Chondrocyte (in vitro differentiated cells): ENCODE data around the gene KIAA0040. TPM values are rescaled to one million over a fixed set of nuclear protein-coding genes. Genes with fewer than 3 reads are reported as not detected.

Experiments
- DNase-seq: peaks from one replicate; pipeline ENCODE4 v3.0.0; 2021; ENCODE audit warnings: mixed read lengths, low spot score
- H3K27ac Mint-ChIP-seq: one replicate; pipeline ENCODE4 v1.8.0; 2021; ENCODE audit warnings: mild to moderate bottlenecking, moderate library complexity, mixed read lengths; ENCODE audit not compliant: unreplicated experiment
- H3K27me3 Mint-ChIP-seq: 2 replicates; pipeline ENCODE4 v1.8.0; 2021; ENCODE audit warnings: low read depth, mixed read lengths
- H3K36me3 Mint-ChIP-seq: 2 replicates; pipeline ENCODE4 v1.8.0; 2021; ENCODE audit warnings: low read depth, mixed read lengths
- H3K4me1 Mint-ChIP-seq: 2 replicates; pipeline ENCODE4 v1.8.0; 2021; ENCODE audit warnings: low read depth, mild to moderate bottlenecking, mixed read lengths
- H3K4me3 Mint-ChIP-seq: one replicate; pipeline ENCODE4 v1.8.0; 2021; ENCODE audit warnings: mild to moderate bottlenecking, moderate library complexity, mixed read lengths; ENCODE audit not compliant: unreplicated experiment
- H3K9me3 Mint-ChIP-seq: 2 replicates; pipeline ENCODE4 v1.8.0; 2021; ENCODE audit warnings: low read depth, mixed read lengths
- total RNA-seq: library from RNA; stranded (reverse); gene quantifications from 3 replicates; pipeline ENCODE4 v1.2.1, GENCODE V29; 2021
- TF ChIP-seq, protein P1 (sequence below): fragments of 200-600 bp; sonication (generic); IDR thresholded peaks from 2 replicates; pipeline ENCODE4 v1.5.0; 2021; ENCODE audit warnings: antibody characterized with exemption, mild to moderate bottlenecking, moderate library complexity

Gene KIAA0040
- total RNA-seq, 1 donor from 2014 or later, result 0.75 TPM

DNA sequence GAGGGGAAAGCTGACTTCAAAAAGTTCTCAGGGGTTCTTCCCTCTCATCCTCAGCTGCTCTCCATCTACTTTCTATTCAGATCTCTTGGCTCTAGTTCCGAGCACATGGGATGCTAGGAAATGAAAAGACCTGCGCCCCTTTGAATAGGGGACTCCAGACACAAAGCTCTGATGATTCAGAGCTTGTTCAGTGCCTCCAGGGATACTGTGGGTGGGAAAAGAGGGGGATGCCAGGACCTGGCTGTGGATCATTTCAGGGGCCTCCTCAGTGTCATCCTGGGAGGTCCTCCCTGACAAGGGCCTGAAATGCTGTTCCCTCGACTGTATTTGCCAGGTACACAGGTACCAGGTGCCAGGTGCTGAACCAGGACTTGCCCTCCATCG, 943 bp upstream of the KIAA0040 start:
- Mint-ChIP-seq H3K27me3 (peaks cover 3% of the 10 kb centered on the region), H3K4me3 (peak overlapping the region; percentile 75), H3K4me1 (peaks cover 17% of the 10 kb centered on the region), H3K9me3 (no peaks in the 10 kb centered on the region), H3K36me3 (peaks cover 2% of the 10 kb centered on the region), H3K27ac (no peak overlapping the region)
- DNase-seq, result no peak
- TF ChIP-seq, protein P1, sequence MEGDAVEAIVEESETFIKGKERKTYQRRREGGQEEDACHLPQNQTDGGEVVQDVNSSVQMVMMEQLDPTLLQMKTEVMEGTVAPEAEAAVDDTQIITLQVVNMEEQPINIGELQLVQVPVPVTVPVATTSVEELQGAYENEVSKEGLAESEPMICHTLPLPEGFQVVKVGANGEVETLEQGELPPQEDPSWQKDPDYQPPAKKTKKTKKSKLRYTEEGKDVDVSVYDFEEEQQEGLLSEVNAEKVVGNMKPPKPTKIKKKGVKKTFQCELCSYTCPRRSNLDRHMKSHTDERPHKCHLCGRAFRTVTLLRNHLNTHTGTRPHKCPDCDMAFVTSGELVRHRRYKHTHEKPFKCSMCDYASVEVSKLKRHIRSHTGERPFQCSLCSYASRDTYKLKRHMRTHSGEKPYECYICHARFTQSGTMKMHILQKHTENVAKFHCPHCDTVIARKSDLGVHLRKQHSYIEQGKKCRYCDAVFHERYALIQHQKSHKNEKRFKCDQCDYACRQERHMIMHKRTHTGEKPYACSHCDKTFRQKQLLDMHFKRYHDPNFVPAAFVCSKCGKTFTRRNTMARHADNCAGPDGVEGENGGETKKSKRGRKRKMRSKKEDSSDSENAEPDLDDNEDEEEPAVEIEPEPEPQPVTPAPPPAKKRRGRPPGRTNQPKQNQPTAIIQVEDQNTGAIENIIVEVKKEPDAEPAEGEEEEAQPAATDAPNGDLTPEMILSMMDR, result no peak

DNA sequence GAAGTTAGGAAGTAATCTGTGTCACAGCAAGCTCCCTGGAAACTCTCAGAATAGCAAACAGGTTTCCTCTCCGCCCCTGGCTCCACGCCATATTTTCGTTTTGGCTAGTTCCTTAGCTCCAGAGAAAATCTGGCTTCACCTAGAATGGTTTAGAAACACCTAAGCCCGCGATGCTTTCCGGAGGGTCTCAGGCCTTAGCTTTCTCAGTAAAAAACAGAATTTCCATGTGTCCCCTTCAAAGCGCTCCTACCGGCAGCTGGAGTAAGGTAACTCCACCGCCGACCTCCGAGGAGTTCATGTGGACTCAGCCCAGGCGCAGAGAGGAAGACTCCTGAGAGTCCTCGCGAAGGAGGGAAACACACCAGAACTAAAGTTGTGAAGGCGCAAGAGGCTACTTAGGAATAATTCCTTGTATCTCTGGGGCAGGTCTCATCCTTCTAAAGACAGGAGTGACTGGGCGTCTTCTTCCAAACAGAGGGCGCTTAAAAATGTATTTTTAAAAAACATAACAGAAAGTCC, 406 bp downstream of the KIAA0040 start:
- peak overlapping the region; percentile 75 for H3K4me3 Mint-ChIP-seq
- peaks cover 2% of the 10 kb centered on the region for H3K36me3 Mint-ChIP-seq
- no peak overlapping the region for H3K27ac Mint-ChIP-seq
- H3K9me3 Mint-ChIP-seq, result no peaks in the 10 kb centered on the region
- TF ChIP-seq, protein P1, result no peak
- peaks cover 3% of the 10 kb centered on the region for H3K27me3 Mint-ChIP-seq
- no peak for DNase-seq
- H3K4me1 Mint-ChIP-seq, result peaks cover 17% of the 10 kb centered on the region

DNA sequence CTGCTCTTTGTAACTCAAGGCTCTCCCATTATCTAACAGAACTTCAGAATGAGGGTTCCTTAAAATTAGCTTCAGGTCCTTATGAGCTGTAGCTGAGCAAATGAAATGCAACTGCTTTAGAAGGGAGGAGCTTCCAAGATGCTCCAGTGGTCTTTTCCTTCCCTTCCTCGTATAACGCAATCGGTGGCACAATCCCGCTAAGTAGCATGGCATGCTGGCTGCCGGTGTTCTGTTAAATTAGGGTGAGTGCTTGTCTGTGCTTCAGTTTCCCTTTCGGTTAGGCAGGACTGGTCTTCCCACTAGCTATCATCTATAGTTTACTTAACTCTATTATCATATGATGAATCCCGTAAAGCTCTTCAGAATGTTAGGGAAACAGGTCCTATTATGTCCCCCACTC, 917 bp downstream of the KIAA0040 start:
- Mint-ChIP-seq H3K27me3 (peaks cover 3% of the 10 kb centered on the region), H3K4me1 (peaks cover 17% of the 10 kb centered on the region), H3K4me3 (peak overlapping the region; percentile 75), H3K36me3 (peaks cover 2% of the 10 kb centered on the region), H3K27ac (no peak overlapping the region), H3K9me3 (no peaks in the 10 kb centered on the region)
- no peak for DNase-seq
- TF ChIP-seq, protein P1, result no peak

GRCh38 chr1:175188936-175189335, 3.6 kb downstream of the KIAA0040 start:
- DNase-seq, result no peak
- Mint-ChIP-seq H3K27me3 (peaks cover 10% of the 10 kb centered on the region), H3K4me1 (peaks cover 17% of the 10 kb centered on the region), H3K27ac (no peak overlapping the region), H3K36me3 (peaks cover 2% of the 10 kb centered on the region), H3K9me3 (no peaks in the 10 kb centered on the region), H3K4me3 (no peak overlapping the region)
- TF ChIP-seq, protein P1, result no peak

- H3K36me3 Mint-ChIP-seq, result peaks cover 2% of the 10 kb centered on the region
- no peak overlapping the region for H3K4me3 Mint-ChIP-seq
- DNase-seq, result no peak
- TF ChIP-seq, protein P1, result no peak
- peaks cover under 1% of the 10 kb centered on the region for H3K4me1 Mint-ChIP-seq
- peaks cover 12% of the 10 kb centered on the region for H3K27me3 Mint-ChIP-seq
- no peaks in the 10 kb centered on the region for H3K9me3 Mint-ChIP-seq
- H3K27ac Mint-ChIP-seq, result no peak overlapping the region
Measured at GRCh38 chr1:175186433-175187160, 6.0 kb downstream of the KIAA0040 start.
